ENCODE measurements around the gene CEBPB.

Gene CEBPB

DNA sequence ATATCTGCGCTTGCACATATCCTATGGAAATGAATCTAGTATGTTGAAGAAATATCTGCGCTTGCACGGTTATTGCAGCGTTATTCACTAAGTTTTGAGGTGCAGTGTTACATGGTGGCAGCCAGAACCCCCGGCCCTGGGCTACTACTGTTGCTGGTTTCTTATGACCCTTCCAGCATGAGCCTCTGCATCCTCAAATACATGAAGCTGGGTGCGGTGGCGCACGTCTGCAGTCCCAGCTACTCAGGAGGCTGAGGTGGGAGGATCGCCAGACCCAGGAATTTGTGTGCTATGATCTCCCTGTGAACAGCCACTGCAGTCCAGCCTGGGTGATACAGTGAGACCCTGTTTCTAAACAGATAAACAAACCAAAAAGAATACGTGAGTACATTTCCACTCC lies 9.3 kb upstream of the CEBPB start:
- Histone ChIP-seq H3K27ac (peak overlapping the region; percentile 13; the same call in 1 of the 2 replicates), H3K9ac (ENCODE audit: insufficient read length) (no peak overlapping the region), H3K4me3 (no peak overlapping the region), H3K9me3 (ENCODE audit: low read depth, low read length) (no peaks in the 10 kb centered on the region; the same call in 1 of the 2 replicates), H3K36me3 (ENCODE audit: insufficient read depth, low read length) (no peaks in the 10 kb centered on the region)
- DNase-seq (ENCODE audit: low read depth, low spot score), result no peak
- TF ChIP-seq FOXP2 (optimal IDR thresholded peaks at IDR 0.05; ENCODE audit: control extremely low read depth, extremely low read length, insufficient read depth) (no peak), EZH2 (IDR thresholded peaks at IDR 0.05) (no peak), POLR2AphosphoS5 (IDR thresholded peaks at IDR 0.05; ENCODE audit: borderline replicate concordance, low read depth, low read length) (no peak)

DNA sequence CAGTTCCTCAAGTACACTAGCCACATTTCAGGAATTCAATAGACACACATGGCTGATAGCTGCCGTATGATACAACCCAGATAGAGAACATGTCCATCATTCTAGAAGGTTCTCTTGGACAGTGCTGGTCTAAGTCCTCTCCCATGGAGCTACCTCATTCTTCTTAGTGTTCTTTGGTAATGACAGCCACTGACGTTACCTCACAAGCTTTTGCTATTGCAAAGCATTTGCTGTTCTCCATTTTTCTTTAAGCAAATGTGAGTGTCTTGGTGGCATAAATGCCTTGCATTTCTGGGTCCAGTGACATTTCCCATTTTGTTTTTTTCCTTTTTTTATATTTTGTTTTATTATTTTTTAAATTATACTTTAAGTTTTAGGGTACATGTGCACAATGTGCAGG lies 8.3 kb upstream of the CEBPB start:
- Histone ChIP-seq H3K9ac (ENCODE audit: insufficient read length) (no peak overlapping the region), H3K27ac (no peak overlapping the region)
- DNase-seq (ENCODE audit: low read depth, low spot score), result no peak

DNA sequence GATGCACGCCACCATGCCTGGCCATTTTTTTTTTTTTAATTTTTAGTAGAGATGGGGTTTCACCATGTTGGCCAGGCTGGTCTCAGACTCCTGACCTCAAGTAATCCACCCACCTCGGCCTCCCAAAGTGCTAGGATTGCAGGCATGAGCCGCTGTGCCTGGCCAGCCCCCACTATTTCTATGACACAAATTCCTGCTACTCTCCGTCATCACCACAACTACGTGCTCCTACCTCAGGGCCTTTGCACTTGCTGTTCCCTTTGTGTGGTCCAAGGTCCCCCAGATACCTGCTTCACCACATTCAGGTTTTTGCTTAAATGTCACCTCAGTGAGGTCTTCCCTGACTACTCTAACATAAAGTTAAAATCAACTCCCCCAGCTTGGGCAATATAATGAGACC lies 5.2 kb upstream of the CEBPB start:
- H3K27ac ChIP-seq, result no peak overlapping the region
- no peaks in the 10 kb centered on the region for H3K36me3 ChIP-seq (ENCODE audit: insufficient read depth, low read length)
- H3K9ac ChIP-seq (ENCODE audit: insufficient read length), result no peak overlapping the region
- DNase-seq (ENCODE audit: low read depth, low spot score), result no peak
- H3K4me3 ChIP-seq, result no peak overlapping the region
- TF ChIP-seq EZH2 (IDR thresholded peaks at IDR 0.05), result no peak
- no peak for TF ChIP-seq POLR2AphosphoS5 (IDR thresholded peaks at IDR 0.05; ENCODE audit: borderline replicate concordance, low read depth, low read length)
- TF ChIP-seq FOXP2 (optimal IDR thresholded peaks at IDR 0.05; ENCODE audit: control extremely low read depth, extremely low read length, insufficient read depth), result no peak
- H3K9me3 ChIP-seq (ENCODE audit: low read depth, low read length), result no peaks in the 10 kb centered on the region; the same call in 1 of the 2 replicates

More for the DNA sequence above, 8.3 kb upstream of the CEBPB start:
- H3K4me3 ChIP-seq, result no peak overlapping the region
- no peaks in the 10 kb centered on the region for H3K36me3 ChIP-seq (ENCODE audit: insufficient read depth, low read length)
- H3K9me3 ChIP-seq (ENCODE audit: low read depth, low read length), result no peaks in the 10 kb centered on the region; the same call in 1 of the 2 replicates
- TF ChIP-seq EZH2 (IDR thresholded peaks at IDR 0.05), result no peak
- TF ChIP-seq FOXP2 (optimal IDR thresholded peaks at IDR 0.05; ENCODE audit: control extremely low read depth, extremely low read length, insufficient read depth), result no peak
- TF ChIP-seq POLR2AphosphoS5 (IDR thresholded peaks at IDR 0.05; ENCODE audit: borderline replicate concordance, low read depth, low read length), result no peak

DNA sequence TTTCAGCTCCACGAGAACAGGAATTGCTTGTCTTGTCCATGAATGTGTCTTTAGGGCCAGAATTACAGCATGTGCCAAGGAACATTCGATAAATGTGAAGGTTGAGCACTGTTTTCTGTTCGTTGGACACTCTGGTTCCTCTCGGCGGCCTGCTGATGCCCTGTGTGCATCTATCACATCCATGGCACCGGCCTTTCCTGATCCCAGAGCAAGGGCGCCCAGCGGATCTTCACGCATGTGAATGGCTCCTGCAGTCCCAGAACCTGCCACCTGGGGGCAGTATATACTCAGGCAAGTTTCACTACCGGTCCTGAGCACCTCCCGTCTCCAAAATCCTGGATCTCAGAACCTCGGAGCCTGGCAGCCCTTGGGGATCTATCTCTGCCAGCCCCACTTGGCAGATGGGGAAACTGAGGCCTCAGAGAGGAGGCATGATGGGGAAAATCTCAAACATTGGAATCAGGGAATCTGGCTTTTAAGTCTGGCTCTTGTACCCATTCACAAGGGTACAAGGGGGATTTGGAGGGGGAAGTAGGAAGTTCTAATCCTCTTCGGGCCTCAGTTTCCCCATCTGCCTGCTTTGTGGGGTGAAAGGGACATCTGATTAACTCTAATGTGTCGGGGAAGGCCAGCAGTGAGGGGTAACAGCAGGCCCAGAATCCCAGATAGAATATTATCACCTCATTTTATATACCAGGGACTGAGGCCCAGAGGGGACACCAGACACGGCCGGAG lies 4.3 kb upstream of the CEBPB start:
- no peaks in the 10 kb centered on the region for H3K36me3 ChIP-seq (ENCODE audit: insufficient read depth, low read length)
- TF ChIP-seq POLR2AphosphoS5 (IDR thresholded peaks at IDR 0.05; ENCODE audit: borderline replicate concordance, low read depth, low read length), result no peak
- no peak for TF ChIP-seq EZH2 (IDR thresholded peaks at IDR 0.05)
- no peak for TF ChIP-seq FOXP2 (optimal IDR thresholded peaks at IDR 0.05; ENCODE audit: control extremely low read depth, extremely low read length, insufficient read depth)
- DNase-seq (ENCODE audit: low read depth, low spot score), result no peak
- peak overlapping the region; percentile 92 for H3K27ac ChIP-seq
- no peak overlapping the region for H3K4me3 ChIP-seq
- no peaks in the 10 kb centered on the region; the same call in 1 of the 2 replicates for H3K9me3 ChIP-seq (ENCODE audit: low read depth, low read length)
- no peak overlapping the region for H3K9ac ChIP-seq (ENCODE audit: insufficient read length)

DNA sequence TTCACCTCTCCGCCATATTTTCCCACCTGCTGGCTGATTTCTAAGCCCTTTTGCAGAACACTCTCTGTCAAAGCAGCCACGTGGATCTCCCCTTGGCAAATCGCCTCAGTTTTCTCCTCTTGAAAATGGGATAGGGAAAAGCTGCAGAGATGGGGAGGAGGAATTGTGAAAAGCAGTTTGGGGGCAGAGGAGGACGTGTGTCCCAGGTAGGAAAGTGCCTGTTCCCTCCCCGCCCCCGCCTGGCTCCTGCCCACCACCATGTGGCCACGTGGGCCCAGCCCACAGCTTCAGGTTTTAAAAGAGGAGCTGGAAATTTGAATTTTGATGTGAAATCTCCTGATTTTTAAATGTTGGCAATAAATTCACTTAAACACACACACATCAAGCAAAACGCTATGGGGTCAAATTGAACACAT lies 3.6 kb upstream of the CEBPB start:
- H3K4me3 ChIP-seq, result no peak overlapping the region
- TF ChIP-seq EZH2 (IDR thresholded peaks at IDR 0.05) (no peak), FOXP2 (optimal IDR thresholded peaks at IDR 0.05; ENCODE audit: control extremely low read depth, extremely low read length, insufficient read depth) (no peak), POLR2AphosphoS5 (IDR thresholded peaks at IDR 0.05; ENCODE audit: borderline replicate concordance, low read depth, low read length) (no peak)
- no peaks in the 10 kb centered on the region; the same call in 1 of the 2 replicates for H3K9me3 ChIP-seq (ENCODE audit: low read depth, low read length)
- H3K27ac ChIP-seq, result peak overlapping the region; percentile 92
- 0 out of 2 replicates have a peak, but pooled peaks cover 2% of the 10 kb centered on the region for H3K36me3 ChIP-seq (ENCODE audit: insufficient read depth, low read length)
- peak overlapping the region; percentile 56 for H3K9ac ChIP-seq (ENCODE audit: insufficient read length)
- DNase-seq (ENCODE audit: low read depth, low spot score), result no peak

DNA sequence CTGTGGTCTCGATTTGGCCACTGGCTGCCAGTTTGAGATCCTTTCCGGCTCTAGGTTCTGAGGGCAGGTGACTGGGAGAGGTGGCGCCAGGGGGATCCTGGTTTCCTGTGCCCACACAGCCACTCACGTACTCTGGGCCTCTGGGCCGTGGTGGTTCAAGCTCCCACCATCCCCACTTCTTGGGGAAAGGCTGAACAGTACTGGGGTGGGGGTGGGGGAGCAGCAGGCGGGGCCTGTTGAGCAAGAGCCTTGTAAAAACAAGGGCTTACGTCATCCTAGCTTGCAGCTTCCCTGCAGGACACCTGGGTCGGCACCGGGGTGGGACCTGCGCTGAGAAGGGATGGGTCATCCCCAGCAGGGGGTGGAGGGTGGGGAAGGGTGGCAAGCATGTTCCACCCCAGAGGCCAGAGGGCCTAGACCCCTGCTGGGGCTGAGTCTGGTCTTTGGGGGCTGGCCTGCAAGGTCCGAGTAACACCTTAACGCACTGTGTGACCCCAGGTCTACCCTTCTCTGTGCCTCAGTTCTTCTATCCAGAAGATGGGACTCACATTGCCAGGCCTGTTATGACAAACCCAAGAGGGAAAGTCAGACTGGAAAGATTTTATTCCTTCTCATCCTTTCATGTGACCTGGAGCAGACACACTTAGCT lies 3.1 kb upstream of the CEBPB start:
- H3K9me3 ChIP-seq (ENCODE audit: low read depth, low read length), result no peaks in the 10 kb centered on the region; the same call in 1 of the 2 replicates
- DNase-seq (ENCODE audit: low read depth, low spot score), result no peak
- H3K4me3 ChIP-seq, result no peak overlapping the region
- H3K27ac ChIP-seq, result peak overlapping the region; percentile 92
- peaks cover 4% of the 10 kb centered on the region for H3K36me3 ChIP-seq (ENCODE audit: insufficient read depth, low read length)
- no peak for TF ChIP-seq FOXP2 (optimal IDR thresholded peaks at IDR 0.05; ENCODE audit: control extremely low read depth, extremely low read length, insufficient read depth)
- no peak for TF ChIP-seq POLR2AphosphoS5 (IDR thresholded peaks at IDR 0.05; ENCODE audit: borderline replicate concordance, low read depth, low read length)
- no peak for TF ChIP-seq EZH2 (IDR thresholded peaks at IDR 0.05)
- H3K9ac ChIP-seq (ENCODE audit: insufficient read length), result peak overlapping the region; percentile 56

DNA sequence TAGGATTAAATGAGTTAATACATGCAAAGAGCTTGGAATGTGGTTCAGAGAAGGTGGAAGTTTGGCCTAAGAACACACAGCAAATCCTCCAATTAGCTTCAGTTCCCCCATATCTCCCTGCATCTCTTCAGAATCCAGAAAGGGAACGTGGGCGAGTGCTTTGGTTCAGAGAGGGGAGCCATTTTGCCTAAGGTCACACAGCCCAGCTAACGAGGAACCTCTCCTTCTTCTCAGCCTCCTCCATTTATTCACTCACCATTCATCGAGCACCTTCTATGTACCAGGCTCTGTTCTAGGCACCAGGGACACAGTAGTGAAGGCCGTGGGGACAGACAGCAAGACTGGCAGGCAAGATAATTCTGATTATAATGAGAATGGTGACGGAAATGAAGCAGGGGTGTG lies 2.3 kb upstream of the CEBPB start:
- no peaks in the 10 kb centered on the region; the same call in 1 of the 2 replicates for H3K9me3 ChIP-seq (ENCODE audit: low read depth, low read length)
- TF ChIP-seq EZH2 (IDR thresholded peaks at IDR 0.05) (no peak), POLR2AphosphoS5 (IDR thresholded peaks at IDR 0.05; ENCODE audit: borderline replicate concordance, low read depth, low read length) (no peak), FOXP2 (optimal IDR thresholded peaks at IDR 0.05; ENCODE audit: control extremely low read depth, extremely low read length, insufficient read depth) (no peak)
- DNase-seq (ENCODE audit: low read depth, low spot score), result no peak
- peak overlapping the region; percentile 92 for H3K27ac ChIP-seq
- peaks cover 12% of the 10 kb centered on the region for H3K36me3 ChIP-seq (ENCODE audit: insufficient read depth, low read length)
- no peak overlapping the region for H3K9ac ChIP-seq (ENCODE audit: insufficient read length)
- H3K4me3 ChIP-seq, result no peak overlapping the region

DNA sequence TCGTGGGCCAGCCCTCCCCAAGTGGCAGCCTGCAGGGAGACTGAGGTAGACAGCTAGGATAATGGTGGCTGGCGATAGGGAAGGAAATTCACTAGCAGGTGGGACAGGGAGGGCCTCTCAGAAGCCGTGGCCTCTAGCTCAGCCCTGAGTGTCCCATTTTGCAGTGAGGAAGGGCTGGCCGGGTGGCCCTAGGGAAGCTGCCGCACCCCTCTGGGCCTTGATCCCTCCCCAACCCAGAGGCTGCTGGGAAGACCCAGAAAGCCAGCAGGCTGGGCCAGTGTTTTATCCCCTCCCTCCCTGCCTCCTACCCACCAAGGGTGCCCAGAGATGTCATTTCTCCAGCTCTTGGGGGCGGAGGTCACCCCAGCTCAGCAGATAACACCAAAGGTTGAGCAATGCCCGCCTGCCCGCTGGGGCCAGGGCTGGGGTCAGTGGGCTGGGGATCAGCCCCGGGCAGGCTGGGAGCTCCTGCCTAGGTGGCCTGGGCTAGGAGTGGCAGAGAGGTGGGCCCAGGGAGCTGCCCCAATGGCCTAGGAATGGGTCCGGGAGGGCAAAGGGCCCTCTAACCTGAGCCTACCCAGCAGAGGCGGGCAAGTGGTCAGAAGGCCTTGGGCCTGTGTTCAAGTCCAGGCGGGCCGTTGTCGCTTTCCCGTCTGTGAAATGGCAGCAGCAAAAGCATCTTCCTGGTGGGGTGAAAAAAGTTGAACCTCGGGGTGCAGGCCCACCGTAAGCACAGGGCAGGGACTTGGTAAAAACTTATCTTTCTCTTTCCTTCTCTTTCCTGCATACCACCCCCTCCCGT lies 1.6 kb upstream of the CEBPB start:
- H3K27ac ChIP-seq, result peak overlapping the region; percentile 92
- H3K9ac ChIP-seq (ENCODE audit: insufficient read length), result peak overlapping the region; percentile 33
- DNase-seq (ENCODE audit: low read depth, low spot score), result no peak
- H3K36me3 ChIP-seq (ENCODE audit: insufficient read depth, low read length), result peaks cover 20% of the 10 kb centered on the region
- TF ChIP-seq POLR2AphosphoS5 (IDR thresholded peaks at IDR 0.05; ENCODE audit: borderline replicate concordance, low read depth, low read length) (no peak), FOXP2 (optimal IDR thresholded peaks at IDR 0.05; ENCODE audit: control extremely low read depth, extremely low read length, insufficient read depth) (no peak), EZH2 (IDR thresholded peaks at IDR 0.05) (no peak)
- no peaks in the 10 kb centered on the region for H3K9me3 ChIP-seq (ENCODE audit: low read depth, low read length)
- no peak overlapping the region for H3K4me3 ChIP-seq

Measured in SK-N-MC (cell line).